OCI-LY3 (cell line): ENCODE data around the gene GUCY1B1.
A peak's percentile ranks its signal among the peaks of the same experiment; 100 is the strongest.

ENCODE experiments used
- H2AFZ ChIP-seq: fragments of 200-600, 300-600 bp; shearing (Covaris generic); 2 replicates; pipeline ENCODE4 v1.6.0; 2014; ENCODE audit warnings: antibody characterized with exemption, low read depth, low read length
- H3K27ac ChIP-seq: fragments of 200-600, 300-600 bp; sonication (generic); 2 replicates; pipeline ENCODE4 v1.5.1; 2014; ENCODE audit warnings: mild to moderate bottlenecking, low read length, moderate library complexity, mixed read lengths
- H3K27me3 ChIP-seq: fragments of 200-600, 300-600 bp; sonication (generic); 2 replicates; pipeline ENCODE4 v1.6.1; 2014; ENCODE audit warnings: low read depth, low read length, mixed read lengths
- H3K36me3 ChIP-seq: fragments of 200-600, 300-600 bp; sonication (generic); replicated peaks from 2 replicates; pipeline ENCODE3; 2014; ENCODE audit warnings: low read depth, low read length, mixed read lengths
- H3K4me1 ChIP-seq: fragments of 300-600, 200-600 bp; sonication (generic); 2 replicates; pipeline ENCODE4 v1.6.1; 2014; ENCODE audit warnings: low read length, mixed read lengths
- H3K4me2 ChIP-seq: fragments of 200-600, 300-600 bp; sonication (generic); 2 replicates; pipeline ENCODE4 v1.6.1; 2014; ENCODE audit warnings: low read length, mixed read lengths
- H3K4me3 ChIP-seq: fragments of 300-600, 200-600 bp; sonication (generic); 2 replicates; pipeline ENCODE4 v1.5.1; 2014; ENCODE audit warnings: antibody characterized with exemption, mild to moderate bottlenecking, low read length, moderate library complexity
- H3K79me2 ChIP-seq: fragments of 300-600, 200-600 bp; shearing (Covaris generic); 2 replicates; pipeline ENCODE4 v1.6.1; 2014; ENCODE audit warnings: mild to moderate bottlenecking, low read length, mixed read lengths
- H3K9ac ChIP-seq: fragments of 300-600, 200-600 bp; shearing (Covaris generic); 2 replicates; pipeline ENCODE4 v1.6.0; 2014; ENCODE audit warnings: mild to moderate bottlenecking, low read length, moderate library complexity
- H3K9me3 ChIP-seq: fragments of 200-600, 300-600 bp; shearing (Covaris generic); 2 replicates; pipeline ENCODE4 v1.6.1; 2014; ENCODE audit warnings: low read length, mixed read lengths; ENCODE audit not compliant: insufficient read depth
- H4K20me1 ChIP-seq: fragments of 200-600, 300-600 bp; sonication (generic); 2 replicates; pipeline ENCODE4 v1.6.1; 2016; ENCODE audit warnings: low read length, mixed read lengths; ENCODE audit not compliant: insufficient read depth
- CTCF ChIP-seq: fragments of 200-600, 300-600 bp; sonication (generic); IDR thresholded peaks from 2 replicates; pipeline ENCODE4 v1.5.1; 2014; ENCODE audit warnings: antibody characterized with exemption, low read length, low read depth
- EZH2phosphoT487 ChIP-seq: fragments of 200-600 bp; shearing (Covaris generic); IDR thresholded peaks from 2 replicates; pipeline ENCODE4 v1.6.1; 2018; ENCODE audit warnings: antibody characterized with exemption, mixed run types, low read depth

The GUCY1B1 gene

DNA sequence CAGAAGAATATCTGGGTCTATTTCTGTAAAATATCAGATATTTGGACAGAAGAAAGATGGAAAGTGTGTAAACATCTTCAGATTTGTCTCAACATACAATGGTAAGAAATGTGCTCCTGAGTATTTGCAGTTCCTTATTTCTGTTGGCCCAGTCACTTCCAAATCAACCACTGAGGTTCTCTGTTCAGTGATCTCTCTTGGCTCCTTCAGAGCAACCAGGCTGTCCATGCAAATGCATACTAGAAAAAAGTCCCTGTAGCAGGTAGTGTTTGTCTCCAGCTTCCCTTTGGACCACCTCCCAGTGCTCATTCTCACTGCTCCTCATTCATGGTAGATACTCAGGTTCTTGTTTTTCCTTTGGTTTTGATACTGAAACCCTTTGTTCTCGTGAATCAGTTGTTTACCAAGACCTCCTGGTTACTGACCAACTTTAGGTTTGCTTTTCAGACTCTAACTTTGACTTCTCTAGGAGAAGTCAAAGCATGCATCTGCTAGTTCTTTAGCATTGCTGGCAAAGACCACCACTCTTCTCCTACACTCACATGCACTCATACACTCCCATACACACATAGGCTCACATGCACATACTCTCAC lies 78.5 kb downstream of the GUCY1B1 start:
- H3K4me3 ChIP-seq = no peak overlapping the region
- peaks cover 9% of the 10 kb centered on the region for H3K4me1 ChIP-seq
- TF ChIP-seq CTCF (no peak), EZH2phosphoT487 (no peak)
- H4K20me1 ChIP-seq = no peaks in the 10 kb centered on the region
- H2AFZ ChIP-seq = 0 out of 2 replicates have a peak overlapping the region, but pooled peaks have one; percentile 28
- H3K27ac ChIP-seq = no peak overlapping the region
- no peaks in the 10 kb centered on the region for H3K9me3 ChIP-seq
- H3K79me2 ChIP-seq = no peaks in the 10 kb centered on the region
- H3K4me2 ChIP-seq = 0 out of 2 replicates have a peak overlapping the region, but pooled peaks have one; percentile 5
- H3K36me3 ChIP-seq = no peaks in the 10 kb centered on the region
- no peaks in the 10 kb centered on the region for H3K27me3 ChIP-seq
- no peak overlapping the region for H3K9ac ChIP-seq

- Histone ChIP-seq H3K9me3 (no peaks in the 10 kb centered on the region), H3K9ac (no peak overlapping the region), H3K36me3 (no peaks in the 10 kb centered on the region), H3K4me2 (no peak overlapping the region), H2AFZ (no peak overlapping the region), H3K27me3 (no peaks in the 10 kb centered on the region), H4K20me1 (no peaks in the 10 kb centered on the region), H3K27ac (no peak overlapping the region), H3K4me1 (peaks cover 5% of the 10 kb centered on the region), H3K79me2 (no peaks in the 10 kb centered on the region), H3K4me3 (no peak overlapping the region)
- TF ChIP-seq CTCF = no peak
Observed at GRCh38 chr4:155842080-155842479, 83.3 kb downstream of the GUCY1B1 start.

DNA sequence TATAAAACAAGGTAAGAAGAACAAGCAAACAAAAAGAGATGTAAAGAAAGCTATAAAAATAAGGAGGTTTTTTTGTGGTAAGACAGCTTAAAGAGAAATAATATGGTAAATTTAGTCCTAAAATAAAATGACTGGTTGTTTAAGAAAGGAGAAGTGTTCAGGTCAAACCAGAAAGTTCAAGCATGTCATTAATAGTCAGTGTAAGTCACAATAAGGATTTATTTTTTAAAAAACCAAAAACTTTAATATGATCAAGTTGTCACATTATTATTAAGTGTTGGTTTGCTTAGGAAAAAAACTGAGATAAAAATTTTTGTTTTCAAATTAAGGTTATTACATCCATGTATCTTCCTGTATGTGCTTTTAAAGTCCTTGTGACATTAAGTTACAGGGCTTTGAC lies 88.1 kb downstream of the GUCY1B1 start:
- H3K27ac ChIP-seq = no peak overlapping the region
- H2AFZ ChIP-seq = no peak overlapping the region
- TF ChIP-seq EZH2phosphoT487 (no peak), CTCF (no peak)
- H3K9me3 ChIP-seq = peaks cover 16% of the 10 kb centered on the region; the same call in 1 of the 2 replicates
- no peak overlapping the region for H3K4me3 ChIP-seq
- H3K79me2 ChIP-seq = no peaks in the 10 kb centered on the region
- H4K20me1 ChIP-seq = no peaks in the 10 kb centered on the region
- no peak overlapping the region for H3K4me2 ChIP-seq
- no peaks in the 10 kb centered on the region for H3K36me3 ChIP-seq
- no peaks in the 10 kb centered on the region for H3K27me3 ChIP-seq
- H3K4me1 ChIP-seq = no peaks in the 10 kb centered on the region
- no peak overlapping the region for H3K9ac ChIP-seq

DNA sequence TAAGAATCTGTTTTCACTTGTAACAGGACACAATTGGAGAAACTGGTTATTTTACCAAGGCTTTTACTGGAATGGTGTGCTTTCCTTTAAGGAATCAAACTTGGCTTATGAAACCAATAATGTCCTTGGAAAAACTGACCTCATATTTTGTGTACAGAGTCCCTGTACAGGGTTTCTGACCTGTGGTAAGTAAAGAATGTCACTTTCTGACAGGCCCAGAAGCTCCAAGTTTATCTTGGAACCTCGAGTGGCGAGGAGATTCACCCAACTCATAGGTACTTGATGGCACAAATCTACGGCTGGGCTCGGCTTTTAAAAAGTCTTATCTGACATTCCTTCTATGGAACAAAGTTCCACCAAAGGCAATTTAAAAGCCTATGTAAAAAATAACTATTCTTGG lies 90.2 kb downstream of the GUCY1B1 start:
- Histone ChIP-seq H3K9me3 (peaks cover 16% of the 10 kb centered on the region; the same call in 1 of the 2 replicates), H3K4me1 (no peaks in the 10 kb centered on the region), H3K79me2 (no peaks in the 10 kb centered on the region), H3K4me3 (no peak overlapping the region), H3K9ac (no peak overlapping the region), H4K20me1 (no peaks in the 10 kb centered on the region), H3K4me2 (no peak overlapping the region), H3K27ac (no peak overlapping the region), H3K27me3 (no peaks in the 10 kb centered on the region), H2AFZ (no peak overlapping the region), H3K36me3 (no peaks in the 10 kb centered on the region)
- TF ChIP-seq CTCF (no peak), EZH2phosphoT487 (no peak)
